GM23248 (cell line): ENCODE measurements around the gene ERLEC1. TPM values are rescaled to one million over a fixed set of nuclear protein-coding genes. Genes with fewer than 3 reads are reported as not detected.

ENCODE experiments used
- DNase-seq: peaks from one replicate; pipeline ENCODE4 v3.0.0-alpha.2; 2015
- H2AFZ ChIP-seq: fragments of 200-600 bp; sonication (generic); 2 replicates; pipeline ENCODE4 v1.6.1; 2016; ENCODE audit warnings: antibody characterized with exemption
- H3F3A ChIP-seq: fragments of 200-600 bp; sonication (generic); 2 replicates; pipeline ENCODE4 v1.6.1; 2016; ENCODE audit warnings: mild to moderate bottlenecking, antibody characterized with exemption, mixed run types; ENCODE audit not compliant: insufficient read depth
- H3K27ac ChIP-seq: fragments of 200-600 bp; sonication (generic); 2 replicates; pipeline ENCODE4 v1.5.1; 2016; ENCODE audit warnings: mild to moderate bottlenecking
- H3K27me3 ChIP-seq: fragments of 200-600 bp; sonication (generic); replicated peaks from 2 replicates; pipeline ENCODE4 v1.6.1; 2016; ENCODE audit warnings: mild to moderate bottlenecking; ENCODE audit not compliant: insufficient read depth
- H3K36me3 ChIP-seq: fragments of 200-600 bp; sonication (generic); 2 replicates; pipeline ENCODE4 v1.6.1; 2016; ENCODE audit warnings: low read depth, mild to moderate bottlenecking
- H3K4me1 ChIP-seq: fragments of 200-600 bp; sonication (generic); 2 replicates; pipeline ENCODE4 v1.6.1; 2016; ENCODE audit warnings: mild to moderate bottlenecking; ENCODE audit not compliant: insufficient read depth
- H3K4me2 ChIP-seq: fragments of 200-600 bp; sonication (generic); one replicate; pipeline ENCODE4 v1.6.1; 2016; ENCODE audit warnings: mild to moderate bottlenecking; ENCODE audit not compliant: unreplicated experiment
- H3K4me3 ChIP-seq: fragments of 200-600 bp; sonication (generic); 2 replicates; pipeline ENCODE4 v1.5.1; 2016; ENCODE audit warnings: mild to moderate bottlenecking
- H3K79me2 ChIP-seq: fragments of 200-600 bp; sonication (generic); 2 replicates; pipeline ENCODE4 v1.6.1; 2016; ENCODE audit warnings: mild to moderate bottlenecking; ENCODE audit not compliant: insufficient read depth
- H3K9ac ChIP-seq: fragments of 200-600 bp; sonication (generic); 2 replicates; pipeline ENCODE4 v1.6.1; 2016; ENCODE audit warnings: mild to moderate bottlenecking
- H3K9me2 ChIP-seq: fragments of 200-600 bp; sonication (generic); 2 replicates; pipeline ENCODE4 v1.6.1; 2016; ENCODE audit warnings: mixed run types, mild to moderate bottlenecking, moderate library complexity; ENCODE audit not compliant: insufficient read depth
- H3K9me3 ChIP-seq: fragments of 200-600 bp; sonication (generic); one replicate; pipeline ENCODE4 v1.6.1; 2017; ENCODE audit warnings: low read depth
- H4K20me1 ChIP-seq: fragments of 200-600 bp; sonication (generic); 2 replicates; pipeline ENCODE4 v1.6.0; 2016; ENCODE audit not compliant: insufficient read depth
- EZH2 ChIP-seq: fragments of 200-600 bp; sonication (generic); IDR thresholded peaks from 2 replicates; pipeline ENCODE4 v1.6.1; 2018; ENCODE audit warnings: antibody characterized with exemption, mild to moderate bottlenecking; ENCODE audit not compliant: insufficient read depth, poor library complexity, severe bottlenecking
- EZH2phosphoT487 ChIP-seq: fragments of 200-600 bp; sonication (generic); IDR thresholded peaks from 2 replicates; pipeline ENCODE4 v1.6.1; 2018; ENCODE audit warnings: antibody characterized with exemption, moderate library complexity, mild to moderate bottlenecking, low read depth; ENCODE audit not compliant: insufficient read depth
- WGBS, 2 experiments: methylation state at CpG; one replicate each; pipeline ENCODE4 v1.1.6; 2015 to 2017; ENCODE audit warnings: low lambda C conversion rate in 2 of 2, low coverage in 1 of 2; ENCODE audit errors: missing lambda C conversion rate in 2 of 2; 5-methylcytosine and 5-hydroxymethylcytosine counted together
- in situ Hi-C: fragments of 300-500 bp; cut with MboI; formaldehyde crosslinking; loops from 2 replicates; pipeline ENCODE4 v1.15.0; 2020
- polyA plus RNA-seq: library from polyadenylated mRNA; unstranded; fragments of >200 nt; fragmentation: Nextera tagmentation; extraction: Ambion mirVana; gene quantifications from 2 replicates; pipeline ENCODE4 v1.2.1, GENCODE V29; 2016
- total RNA-seq: library from RNA; depleted of rRNA; stranded (reverse); fragments of >200 nt; shearing (Covaris generic); gene quantifications from 2 replicates; pipeline ENCODE4 v1.2.3, GENCODE V29; 2014

The ERLEC1 gene
- total and polyA plus RNA-seq, 2 experiments from 2014 or later = 107 to 110 TPM

DNA sequence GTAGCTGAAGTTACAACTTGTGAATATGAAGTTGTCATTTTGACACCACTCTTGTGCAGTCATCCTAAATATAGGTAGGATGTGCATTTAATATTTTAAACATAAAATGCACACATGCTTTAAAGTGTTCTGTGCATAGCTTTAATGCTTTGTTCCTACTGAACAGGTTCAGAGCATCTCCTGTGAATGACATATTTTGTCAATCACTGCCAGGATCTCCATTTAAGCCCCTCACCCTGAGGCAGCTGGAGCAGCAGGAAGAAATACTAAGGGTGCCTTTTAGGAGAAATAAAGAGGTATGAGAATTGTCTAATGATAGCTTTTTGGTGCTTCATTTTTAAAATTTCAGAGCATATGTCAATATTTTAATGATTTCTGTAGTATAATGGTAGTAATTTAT is 14.7 kb downstream of the ERLEC1 start:
- Histone ChIP-seq H2AFZ (no peak overlapping the region), H3K36me3 (peaks cover 70% of the 10 kb centered on the region), H3K79me2 (peaks cover 13% of the 10 kb centered on the region), H3K9me3 (no peaks in the 10 kb centered on the region), H3K27me3 (no peaks in the 10 kb centered on the region), H3K4me2 (no peak overlapping the region), H3K4me1 (no peaks in the 10 kb centered on the region), H3K4me3 (no peak overlapping the region), H3K27ac (no peak overlapping the region), H3K9ac (no peak overlapping the region), H3F3A (no peaks in the 10 kb centered on the region), H3K9me2 (no peaks in the 10 kb centered on the region), H4K20me1 (no peaks in the 10 kb centered on the region)
- in situ Hi-C loops = no loop called here
- TF ChIP-seq EZH2 (no peak), EZH2phosphoT487 (no peak)
- no peak for DNase-seq

DNA sequence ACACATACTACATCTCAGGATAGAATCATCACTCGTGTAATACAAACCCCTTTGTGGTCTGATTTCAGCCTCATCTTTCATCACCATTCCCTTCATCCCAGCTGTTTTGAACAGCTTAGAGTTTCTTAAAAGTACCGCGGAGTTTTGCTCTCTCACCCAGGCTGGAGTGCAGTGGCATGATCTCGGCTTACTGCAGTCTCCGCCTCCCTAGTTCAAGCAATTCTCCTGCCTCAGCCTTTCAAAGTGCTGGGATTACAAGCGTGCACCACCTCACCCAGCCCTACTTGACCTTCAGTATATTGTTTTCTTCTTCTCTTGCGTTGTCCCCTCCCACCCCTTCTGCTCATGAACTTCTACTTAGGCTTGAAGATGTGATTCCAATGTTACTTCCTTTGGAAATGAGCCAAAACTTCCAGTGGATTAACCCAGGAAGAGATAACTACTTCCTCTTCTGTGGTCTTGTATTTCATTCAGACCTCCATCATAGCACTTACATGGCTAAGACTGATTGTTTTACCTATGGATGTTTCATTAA is 15.8 kb downstream of the ERLEC1 start:
- H3K9me3 ChIP-seq = no peaks in the 10 kb centered on the region
- TF ChIP-seq EZH2phosphoT487 (no peak), EZH2 (no peak)
- WGBS, 2 experiments = 76 to 79% methylated on average over 7 of the region's 7 CpGs
- H3K4me1 ChIP-seq = no peaks in the 10 kb centered on the region
- no peak overlapping the region for H3K9ac ChIP-seq
- in situ Hi-C loops = no loop called here
- no peaks in the 10 kb centered on the region for H3K9me2 ChIP-seq
- H3K79me2 ChIP-seq = peaks cover 7% of the 10 kb centered on the region
- H3K27me3 ChIP-seq = no peaks in the 10 kb centered on the region
- no peaks in the 10 kb centered on the region for H3F3A ChIP-seq
- no peak for DNase-seq
- H3K4me2 ChIP-seq = no peak overlapping the region
- no peaks in the 10 kb centered on the region for H4K20me1 ChIP-seq
- H2AFZ ChIP-seq = no peak overlapping the region
- no peak overlapping the region for H3K27ac ChIP-seq
- no peak overlapping the region for H3K4me3 ChIP-seq
- H3K36me3 ChIP-seq = peaks cover 68% of the 10 kb centered on the region

DNA sequence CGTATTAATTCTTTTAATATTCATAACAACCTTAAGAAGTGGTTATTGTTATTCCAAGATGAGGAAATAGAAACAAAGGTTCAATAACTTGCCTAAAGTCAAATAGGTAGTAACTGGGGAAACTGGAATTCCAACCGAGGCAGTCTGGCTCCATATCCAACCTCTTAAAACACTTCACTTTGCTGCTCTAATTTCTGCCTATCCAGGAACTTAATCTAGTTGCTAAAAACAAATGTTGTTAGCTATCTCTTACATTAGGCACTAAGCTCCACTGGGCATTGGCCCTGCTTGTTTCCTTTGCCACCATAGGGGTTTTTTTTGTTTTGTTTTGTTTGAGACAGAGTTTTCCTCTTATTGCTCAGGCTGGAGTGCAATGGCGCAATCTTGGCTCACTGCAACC is 24.8 kb downstream of the ERLEC1 start:
- Histone ChIP-seq H3K4me2 (no peak overlapping the region), H3K9me2 (no peaks in the 10 kb centered on the region), H2AFZ (no peak overlapping the region), H4K20me1 (no peaks in the 10 kb centered on the region), H3K27me3 (no peaks in the 10 kb centered on the region), H3F3A (no peaks in the 10 kb centered on the region), H3K36me3 (peaks cover 61% of the 10 kb centered on the region), H3K79me2 (no peaks in the 10 kb centered on the region), H3K4me1 (no peaks in the 10 kb centered on the region), H3K27ac (no peak overlapping the region), H3K4me3 (no peak overlapping the region), H3K9me3 (no peaks in the 10 kb centered on the region), H3K9ac (no peak overlapping the region)
- in situ Hi-C loops = no loop called here
- DNase-seq = no peak
- no peak for TF ChIP-seq EZH2phosphoT487
- TF ChIP-seq EZH2 = no peak
- 95 to 98% methylated on average over 3 of the region's 3 CpGs for WGBS, 2 experiments

GRCh38 chr2:53813151-53813550 is 26.3 kb downstream of the ERLEC1 start:
- Histone ChIP-seq H3K27ac (no peak overlapping the region), H3K4me1 (no peaks in the 10 kb centered on the region), H3K9me2 (no peaks in the 10 kb centered on the region), H3K4me2 (no peak overlapping the region), H3K9ac (no peak overlapping the region), H3K27me3 (no peaks in the 10 kb centered on the region), H3K79me2 (no peaks in the 10 kb centered on the region), H3K9me3 (no peaks in the 10 kb centered on the region), H3K4me3 (no peak overlapping the region), H3K36me3 (peaks cover 62% of the 10 kb centered on the region), H2AFZ (no peak overlapping the region), H3F3A (no peaks in the 10 kb centered on the region), H4K20me1 (no peaks in the 10 kb centered on the region)
- no peak for TF ChIP-seq EZH2
- TF ChIP-seq EZH2phosphoT487 = no peak
- in situ Hi-C loops = no loop called here
- no peak for DNase-seq

DNA sequence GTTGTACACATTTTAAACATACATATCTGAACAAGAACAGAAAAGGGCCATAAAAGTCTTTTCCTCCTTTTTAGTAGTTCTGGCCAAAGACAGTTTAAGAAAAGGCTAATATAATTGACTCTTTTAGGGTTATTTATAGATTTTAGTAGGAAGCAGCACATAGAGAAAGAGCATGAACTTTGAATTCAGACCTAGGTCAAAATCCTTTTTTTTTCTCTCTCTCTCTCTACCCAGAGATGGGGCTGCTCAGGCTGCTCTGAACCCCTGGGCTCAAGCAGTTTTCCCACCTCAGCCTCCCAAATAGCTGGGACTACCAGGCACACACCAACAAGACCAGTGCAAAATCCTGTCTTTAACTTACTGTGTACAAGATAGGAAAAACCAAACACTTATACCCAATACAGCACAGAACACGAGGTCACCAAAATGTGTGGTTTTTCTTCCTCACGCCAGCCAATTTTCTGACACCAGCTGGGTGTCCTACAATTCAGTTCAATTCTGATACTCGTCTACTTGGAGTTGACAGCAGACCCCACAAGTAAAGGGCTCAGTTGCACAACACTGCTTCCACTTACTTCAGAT is 32.1 kb downstream of the ERLEC1 start:
- whole genome bisulfite sequencing, 2 experiments = 82 to 85% methylated on average over 3 of the region's 3 CpGs
- Histone ChIP-seq H3K4me3 (no peak overlapping the region), H3K4me1 (no peaks in the 10 kb centered on the region), H4K20me1 (no peaks in the 10 kb centered on the region), H3K27ac (no peak overlapping the region), H3K9me3 (no peaks in the 10 kb centered on the region), H3K79me2 (no peaks in the 10 kb centered on the region), H3K27me3 (no peaks in the 10 kb centered on the region), H3K9ac (no peak overlapping the region), H3K36me3 (peaks cover 35% of the 10 kb centered on the region), H3K4me2 (no peak overlapping the region), H3F3A (no peaks in the 10 kb centered on the region), H2AFZ (no peak overlapping the region), H3K9me2 (no peaks in the 10 kb centered on the region)
- in situ Hi-C loops = no loop called here
- TF ChIP-seq EZH2 (no peak), EZH2phosphoT487 (no peak)
- DNase-seq = no peak
